ENCODE results near the gene AFF3.

The AFF3 gene

GRCh38 chr2:99862566-99862965 is 279.8 kb downstream of the AFF3 start:
- peak overlapping the region; percentile 57 for H3K27ac Mint-ChIP-seq
- no peaks in the 10 kb centered on the region for H3K36me3 Mint-ChIP-seq
- no peak overlapping the region for H3K4me3 Mint-ChIP-seq
- H3K27me3 Mint-ChIP-seq: no peaks in the 10 kb centered on the region
- peaks cover 30% of the 10 kb centered on the region for H3K4me1 Mint-ChIP-seq
- H3K9me3 Mint-ChIP-seq: no peaks in the 10 kb centered on the region

- Mint-ChIP-seq H3K27me3 (no peaks in the 10 kb centered on the region), H3K4me3 (no peak overlapping the region), H3K4me1 (peaks cover 30% of the 10 kb centered on the region)
These were observed 281.0 kb downstream of the AFF3 start for GRCh38 chr2:99861376-99861760.

GRCh38 chr2:99860720-99861375 is 281.5 kb downstream of the AFF3 start:
- no peak overlapping the region for H3K27ac Mint-ChIP-seq
- H3K9me3 Mint-ChIP-seq: no peaks in the 10 kb centered on the region
- no peaks in the 10 kb centered on the region for H3K27me3 Mint-ChIP-seq
- peaks cover 30% of the 10 kb centered on the region for H3K4me1 Mint-ChIP-seq
- H3K36me3 Mint-ChIP-seq: peaks cover 4% of the 10 kb centered on the region
- no peak overlapping the region for H3K4me3 Mint-ChIP-seq

More at GRCh38 chr2:99861376-99861760, 281.0 kb downstream of the AFF3 start:
- no peaks in the 10 kb centered on the region for H3K9me3 Mint-ChIP-seq
- peaks cover 2% of the 10 kb centered on the region for H3K36me3 Mint-ChIP-seq
- H3K27ac Mint-ChIP-seq: no peak overlapping the region

GRCh38 chr2:99858951-99859596 is 283.3 kb downstream of the AFF3 start:
- Mint-ChIP-seq H3K9me3 (no peaks in the 10 kb centered on the region), H3K4me1 (peaks cover 30% of the 10 kb centered on the region), H3K27ac (peak overlapping the region; percentile 41), H3K27me3 (no peaks in the 10 kb centered on the region), H3K4me3 (no peak overlapping the region), H3K36me3 (peaks cover 18% of the 10 kb centered on the region)

- no peak overlapping the region for H3K4me3 Mint-ChIP-seq
- no peak overlapping the region for H3K27ac Mint-ChIP-seq
- no peaks in the 10 kb centered on the region for H3K27me3 Mint-ChIP-seq
- H3K36me3 Mint-ChIP-seq: peaks cover 21% of the 10 kb centered on the region
- no peaks in the 10 kb centered on the region for H3K9me3 Mint-ChIP-seq
- H3K4me1 Mint-ChIP-seq: peaks cover 24% of the 10 kb centered on the region
These were observed 284.4 kb downstream of the AFF3 start for GRCh38 chr2:99857867-99858444.

- no peak overlapping the region for H3K4me3 Mint-ChIP-seq
- peaks cover 21% of the 10 kb centered on the region for H3K36me3 Mint-ChIP-seq
- no peaks in the 10 kb centered on the region for H3K9me3 Mint-ChIP-seq
- H3K4me1 Mint-ChIP-seq: peaks cover 18% of the 10 kb centered on the region
- no peaks in the 10 kb centered on the region for H3K27me3 Mint-ChIP-seq
- H3K27ac Mint-ChIP-seq: no peak overlapping the region
These were observed 285.0 kb downstream of the AFF3 start for GRCh38 chr2:99857372-99857771.

- no peak overlapping the region for H3K27ac Mint-ChIP-seq
- no peaks in the 10 kb centered on the region for H3K9me3 Mint-ChIP-seq
- no peak overlapping the region for H3K4me3 Mint-ChIP-seq
- peaks cover 5% of the 10 kb centered on the region for H3K4me1 Mint-ChIP-seq
- H3K36me3 Mint-ChIP-seq: peaks cover 21% of the 10 kb centered on the region
- H3K27me3 Mint-ChIP-seq: no peaks in the 10 kb centered on the region
These were observed 286.3 kb downstream of the AFF3 start for GRCh38 chr2:99856119-99856518.

GRCh38 chr2:99854236-99854852 is 288.0 kb downstream of the AFF3 start:
- Mint-ChIP-seq H3K9me3 (no peaks in the 10 kb centered on the region), H3K4me1 (no peaks in the 10 kb centered on the region), H3K27me3 (no peaks in the 10 kb centered on the region), H3K36me3 (peaks cover 21% of the 10 kb centered on the region), H3K27ac (no peak overlapping the region), H3K4me3 (no peak overlapping the region)

- Mint-ChIP-seq H3K27ac (no peak overlapping the region), H3K36me3 (peaks cover 21% of the 10 kb centered on the region), H3K4me1 (no peaks in the 10 kb centered on the region), H3K27me3 (no peaks in the 10 kb centered on the region), H3K4me3 (no peak overlapping the region), H3K9me3 (no peaks in the 10 kb centered on the region)
These were observed 289.4 kb downstream of the AFF3 start for GRCh38 chr2:99852956-99853355.

GRCh38 chr2:99852376-99852934 is 289.9 kb downstream of the AFF3 start:
- no peaks in the 10 kb centered on the region for H3K9me3 Mint-ChIP-seq
- peaks cover 21% of the 10 kb centered on the region for H3K36me3 Mint-ChIP-seq
- no peaks in the 10 kb centered on the region for H3K27me3 Mint-ChIP-seq
- no peaks in the 10 kb centered on the region for H3K4me1 Mint-ChIP-seq
- H3K4me3 Mint-ChIP-seq: no peak overlapping the region
- H3K27ac Mint-ChIP-seq: no peak overlapping the region

GRCh38 chr2:99851811-99852210 is 290.6 kb downstream of the AFF3 start:
- H3K9me3 Mint-ChIP-seq: no peaks in the 10 kb centered on the region
- no peaks in the 10 kb centered on the region for H3K27me3 Mint-ChIP-seq
- no peak overlapping the region for H3K4me3 Mint-ChIP-seq
- H3K36me3 Mint-ChIP-seq: peaks cover 20% of the 10 kb centered on the region
- no peaks in the 10 kb centered on the region for H3K4me1 Mint-ChIP-seq
- no peak overlapping the region for H3K27ac Mint-ChIP-seq

- Mint-ChIP-seq H3K4me1 (no peaks in the 10 kb centered on the region), H3K4me3 (no peak overlapping the region), H3K27ac (no peak overlapping the region), H3K27me3 (no peaks in the 10 kb centered on the region), H3K36me3 (peaks cover 19% of the 10 kb centered on the region), H3K9me3 (no peaks in the 10 kb centered on the region)
These were observed 291.3 kb downstream of the AFF3 start for GRCh38 chr2:99851089-99851488.

GRCh38 chr2:99850084-99850710 is 292.2 kb downstream of the AFF3 start:
- no peaks in the 10 kb centered on the region for H3K27me3 Mint-ChIP-seq
- H3K4me3 Mint-ChIP-seq: no peak overlapping the region
- H3K9me3 Mint-ChIP-seq: no peaks in the 10 kb centered on the region
- peaks cover 15% of the 10 kb centered on the region for H3K36me3 Mint-ChIP-seq
- no peaks in the 10 kb centered on the region for H3K4me1 Mint-ChIP-seq
- no peak overlapping the region for H3K27ac Mint-ChIP-seq

- Mint-ChIP-seq H3K4me1 (no peaks in the 10 kb centered on the region), H3K9me3 (no peaks in the 10 kb centered on the region), H3K27ac (no peak overlapping the region), H3K27me3 (no peaks in the 10 kb centered on the region), H3K4me3 (no peak overlapping the region), H3K36me3 (peaks cover 4% of the 10 kb centered on the region)
These were observed 295.8 kb downstream of the AFF3 start for GRCh38 chr2:99846462-99847107.

- Mint-ChIP-seq H3K9me3 (no peaks in the 10 kb centered on the region), H3K36me3 (peaks cover 4% of the 10 kb centered on the region), H3K4me3 (no peak overlapping the region), H3K27ac (no peak overlapping the region), H3K4me1 (no peaks in the 10 kb centered on the region), H3K27me3 (no peaks in the 10 kb centered on the region)
These were observed 297.1 kb downstream of the AFF3 start for GRCh38 chr2:99845296-99845695.

Data from activated naive CD4-positive, alpha-beta T cell treated with anti-CD3 and anti-CD28 coated beads, Interleukin-2, amount 50 U/mL, for 24 hours (primary cell).